Mesodermal cell (in vitro differentiated cells): ENCODE measurements around the gene WDR5.

Source experiments
- H3K27ac ChIP-seq: 2 replicates; pipeline ENCODE4 v1.7.0; 2013; ENCODE audit warnings: mild to moderate bottlenecking, low read depth, low read length, moderate library complexity; ENCODE audit not compliant: severe bottlenecking
- H3K36me3 ChIP-seq: 2 replicates; pipeline ENCODE4 v1.7.1; 2013; ENCODE audit warnings: mild to moderate bottlenecking, low read length, moderate library complexity; ENCODE audit not compliant: control insufficient read depth, insufficient read depth
- H3K4me1 ChIP-seq: one replicate; pipeline ENCODE4 v1.7.1; 2013; ENCODE audit warnings: mild to moderate bottlenecking, low read length; ENCODE audit not compliant: insufficient read depth, control insufficient read depth, poor library complexity, severe bottlenecking
- H3K4me3 ChIP-seq: 2 replicates; pipeline ENCODE4 v1.7.0; 2013; ENCODE audit warnings: low read length, control low read depth, mild to moderate bottlenecking; ENCODE audit not compliant: insufficient read depth, poor library complexity, severe bottlenecking; ENCODE audit errors: extremely low read depth
- H3K9me3 ChIP-seq: 2 replicates; pipeline ENCODE4 v1.7.1; 2013; ENCODE audit warnings: mild to moderate bottlenecking, low read length, moderate library complexity; ENCODE audit not compliant: control insufficient read depth
- WGBS, 2 experiments: methylation state at CpG; one replicate each; pipeline ENCODE4 v1.1.5; 2013; ENCODE audit warnings: missing lambda C conversion rate in 2 of 2; ENCODE audit not compliant: insufficient coverage in 2 of 2; 5-methylcytosine and 5-hydroxymethylcytosine counted together

The WDR5 gene

DNA sequence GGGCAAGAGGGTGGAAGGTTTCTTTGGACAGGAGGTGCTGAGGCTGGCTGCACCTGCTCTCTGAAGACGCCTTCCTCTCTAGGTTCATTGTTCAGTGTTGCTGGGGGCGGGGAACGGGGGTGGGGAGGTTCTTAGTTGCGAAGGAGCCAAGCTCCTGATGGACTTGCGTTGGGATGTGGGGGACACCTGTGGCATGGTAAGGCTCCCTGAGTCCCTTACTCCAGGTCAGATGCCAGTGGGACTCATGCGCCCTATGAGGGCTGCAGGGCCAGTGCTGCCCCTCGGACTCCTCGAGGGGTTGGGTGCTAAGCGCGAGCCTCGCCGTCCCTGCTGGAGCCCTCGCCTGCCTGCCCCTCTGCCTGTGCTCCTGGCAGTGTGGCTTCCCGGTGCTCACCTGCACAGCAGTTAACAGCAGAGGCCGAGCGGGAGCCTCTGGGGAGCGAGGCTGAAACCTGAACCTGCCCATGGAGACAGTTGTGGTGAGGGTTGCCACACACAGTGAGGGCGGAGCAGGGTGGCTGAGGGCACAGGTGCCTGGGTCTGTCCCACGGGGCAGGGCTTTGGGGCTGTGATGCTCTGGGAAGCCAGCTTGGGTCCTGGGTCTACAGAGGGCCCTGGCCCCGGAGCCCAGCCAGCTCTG lies 23.0 kb downstream of the WDR5 start:
- H3K27ac ChIP-seq: no peak overlapping the region
- peaks cover 64% of the 10 kb centered on the region for H3K36me3 ChIP-seq
- 97 to 98% methylated on average over 18 to 20 of the region's 20 CpGs for WGBS, 2 experiments
- H3K4me3 ChIP-seq: no peak overlapping the region
- no peaks in the 10 kb centered on the region for H3K9me3 ChIP-seq
- no peaks in the 10 kb centered on the region for H3K4me1 ChIP-seq

DNA sequence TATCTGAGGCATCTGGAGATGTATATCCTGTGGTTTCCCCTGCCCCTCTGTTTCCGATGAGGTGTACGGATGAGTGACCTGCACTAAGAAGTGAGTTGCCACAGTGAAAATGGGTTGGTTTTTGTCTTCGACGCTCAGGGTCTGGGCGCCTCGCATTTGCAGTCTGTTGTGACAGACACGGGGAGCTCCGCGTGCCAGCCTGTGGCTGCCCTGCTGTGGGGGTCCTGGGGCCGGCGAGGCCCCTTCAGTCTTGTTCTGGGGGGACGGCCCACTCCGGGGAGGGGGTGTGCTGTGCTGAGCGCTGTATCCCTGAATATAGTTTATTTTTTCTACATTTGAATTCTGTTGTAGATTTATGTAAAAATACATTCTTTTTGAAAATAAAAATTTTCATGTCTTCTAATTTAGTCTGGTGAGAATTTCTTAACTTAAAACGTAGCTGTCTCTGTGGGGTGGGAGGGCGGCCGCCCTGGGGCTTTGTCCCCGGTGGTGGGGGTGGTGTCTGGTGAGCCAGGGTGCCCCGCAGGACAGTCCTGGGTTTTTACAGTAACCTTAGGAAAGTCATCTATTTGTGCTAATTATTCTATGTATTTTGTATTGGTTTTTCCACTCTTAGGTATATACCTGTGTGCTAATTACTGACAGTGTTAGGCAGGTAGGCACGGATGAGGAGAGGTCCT lies 23.8 kb downstream of the WDR5 start:
- H3K4me3 ChIP-seq: no peak overlapping the region
- peaks cover 56% of the 10 kb centered on the region for H3K36me3 ChIP-seq
- no peak overlapping the region for H3K27ac ChIP-seq
- no peaks in the 10 kb centered on the region for H3K9me3 ChIP-seq
- H3K4me1 ChIP-seq: no peaks in the 10 kb centered on the region
- 95 to 99% methylated on average over 7 to 16 of the region's 20 CpGs for WGBS, 2 experiments

DNA sequence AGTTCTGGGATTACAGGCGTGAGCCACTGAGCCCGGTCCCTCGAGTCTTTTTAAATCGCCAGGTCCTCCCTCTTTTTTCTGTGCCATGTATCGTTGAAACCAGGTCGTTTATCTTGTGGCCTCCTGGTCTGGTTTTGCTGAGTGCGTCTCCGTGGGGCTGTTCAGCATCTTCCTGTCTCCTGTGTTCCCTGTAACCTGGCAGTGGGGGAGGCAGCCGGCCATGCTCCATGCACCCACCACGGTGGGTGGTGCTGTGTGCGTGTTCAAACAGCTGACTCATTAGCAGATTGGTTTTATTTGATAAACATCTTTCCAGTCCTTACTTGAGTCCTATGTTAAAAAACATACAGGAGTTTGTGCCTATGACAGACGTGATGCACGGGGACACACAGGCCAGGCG lies 25.8 kb downstream of the WDR5 start:
- WGBS, 2 experiments: 95% methylated on average over 11 to 14 of the region's 14 CpGs
- no peaks in the 10 kb centered on the region for H3K4me1 ChIP-seq
- H3K36me3 ChIP-seq: peaks cover 36% of the 10 kb centered on the region
- H3K27ac ChIP-seq: no peak overlapping the region
- H3K4me3 ChIP-seq: no peak overlapping the region
- no peaks in the 10 kb centered on the region for H3K9me3 ChIP-seq

DNA sequence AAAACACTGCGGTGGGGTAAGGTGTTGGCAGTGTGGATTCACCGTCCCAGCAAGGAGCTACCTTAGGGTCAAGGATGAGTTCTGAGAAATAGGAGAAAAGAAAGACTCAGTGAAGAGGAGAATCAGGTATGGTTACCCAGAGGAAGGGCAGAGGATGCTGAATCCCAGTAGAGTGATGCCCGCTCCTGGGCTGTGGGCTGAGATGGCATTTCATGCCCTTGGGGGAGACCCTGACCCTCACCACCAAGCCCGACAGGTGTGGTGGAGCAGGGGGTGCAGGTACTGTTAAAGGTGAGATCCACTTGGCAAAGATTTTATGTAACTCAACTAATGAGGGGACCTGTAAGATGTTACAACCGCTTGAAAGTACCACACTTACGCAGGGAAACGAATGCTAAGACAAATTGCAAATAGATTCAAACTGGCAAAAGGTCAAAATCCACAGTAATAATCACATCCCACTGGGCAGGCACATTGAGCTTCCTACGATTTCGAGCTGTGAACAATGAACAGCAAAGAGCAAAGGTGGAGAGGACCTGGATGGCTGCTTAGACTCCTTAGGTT lies 26.4 kb downstream of the WDR5 start:
- Histone ChIP-seq H3K4me1 (no peaks in the 10 kb centered on the region), H3K4me3 (no peak overlapping the region), H3K27ac (no peak overlapping the region), H3K36me3 (peaks cover 30% of the 10 kb centered on the region), H3K9me3 (no peaks in the 10 kb centered on the region)
- 90 to 95% methylated on average over 5 to 8 of the region's 9 CpGs for WGBS, 2 experiments

DNA sequence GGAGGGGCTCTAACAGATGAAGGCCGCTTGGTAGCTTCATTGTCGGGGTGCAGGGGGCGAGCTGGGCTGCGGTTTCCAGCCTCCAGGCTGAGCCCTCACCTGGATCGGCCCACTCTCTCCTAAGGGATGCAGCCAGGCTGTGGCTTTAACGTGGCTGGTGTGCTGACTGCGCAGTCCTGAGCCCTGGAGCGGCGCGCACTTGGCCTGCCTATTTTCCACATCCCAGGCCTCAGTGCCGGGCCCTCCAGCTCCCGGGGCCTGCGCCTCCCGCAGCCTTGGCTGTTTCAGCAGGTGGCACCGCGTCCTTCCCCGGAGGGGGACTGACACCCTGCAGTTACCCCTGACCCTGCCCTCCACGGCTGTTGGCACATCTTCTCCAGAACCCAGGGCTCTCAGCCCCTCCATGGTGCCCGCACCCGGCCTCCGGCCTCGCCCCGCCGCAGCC lies 27.1 kb downstream of the WDR5 start:
- WGBS, 2 experiments: 73 to 76% methylated on average over 22 to 24 of the region's 24 CpGs
- H3K4me3 ChIP-seq: no peak overlapping the region

DNA sequence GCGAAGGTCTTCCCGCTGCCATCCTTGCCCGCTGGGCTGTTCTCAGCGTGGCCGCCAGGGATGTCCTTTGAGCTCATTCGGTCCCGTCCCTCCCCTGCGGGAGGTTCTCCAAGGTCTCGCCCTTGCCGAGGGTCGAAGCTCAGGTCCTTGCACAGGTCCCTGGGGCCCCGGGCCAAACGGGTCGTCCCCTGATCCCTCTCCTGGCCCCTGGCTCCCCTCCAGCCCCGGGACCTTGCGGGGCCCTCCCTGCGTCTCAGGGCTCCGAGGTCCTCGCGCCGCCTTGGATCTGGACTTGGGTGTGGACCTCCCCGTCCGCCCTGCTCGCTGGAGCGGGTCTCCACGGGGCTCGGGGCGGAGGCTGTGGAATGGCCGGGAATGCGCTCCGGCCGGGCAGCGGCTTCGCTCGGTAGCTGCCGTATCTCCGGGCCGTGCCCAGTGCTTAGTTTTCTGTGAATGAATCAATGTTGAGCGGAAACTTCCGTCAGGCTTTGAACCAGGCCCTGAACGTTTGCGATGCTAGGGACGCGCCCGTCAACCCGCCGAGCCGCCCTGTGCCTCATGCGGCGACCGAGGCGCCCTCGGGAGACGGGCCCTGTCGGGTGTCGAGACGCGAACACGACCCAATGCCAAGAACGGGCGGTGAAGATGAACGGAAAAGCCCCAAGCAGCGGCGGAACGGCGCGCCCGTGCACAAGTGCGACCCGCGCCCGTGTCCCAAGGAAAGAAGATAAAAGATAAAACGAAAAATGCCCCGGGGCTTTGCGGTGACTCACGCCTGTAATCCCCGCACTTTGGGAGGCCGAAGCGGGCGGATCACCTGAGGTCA lies 27.7 kb downstream of the WDR5 start:
- no peak overlapping the region for H3K4me3 ChIP-seq
- WGBS, 2 experiments: 17% methylated on average over 75 to 80 of the region's 80 CpGs
- no peaks in the 10 kb centered on the region for H3K4me1 ChIP-seq
- H3K27ac ChIP-seq: no peak overlapping the region
- peaks cover under 1% of the 10 kb centered on the region for H3K9me3 ChIP-seq
- peaks cover 17% of the 10 kb centered on the region for H3K36me3 ChIP-seq

More for the DNA sequence above, 27.1 kb downstream of the WDR5 start:
- Histone ChIP-seq H3K9me3 (no peaks in the 10 kb centered on the region), H3K36me3 (peaks cover 23% of the 10 kb centered on the region), H3K4me1 (no peaks in the 10 kb centered on the region), H3K27ac (no peak overlapping the region)

DNA sequence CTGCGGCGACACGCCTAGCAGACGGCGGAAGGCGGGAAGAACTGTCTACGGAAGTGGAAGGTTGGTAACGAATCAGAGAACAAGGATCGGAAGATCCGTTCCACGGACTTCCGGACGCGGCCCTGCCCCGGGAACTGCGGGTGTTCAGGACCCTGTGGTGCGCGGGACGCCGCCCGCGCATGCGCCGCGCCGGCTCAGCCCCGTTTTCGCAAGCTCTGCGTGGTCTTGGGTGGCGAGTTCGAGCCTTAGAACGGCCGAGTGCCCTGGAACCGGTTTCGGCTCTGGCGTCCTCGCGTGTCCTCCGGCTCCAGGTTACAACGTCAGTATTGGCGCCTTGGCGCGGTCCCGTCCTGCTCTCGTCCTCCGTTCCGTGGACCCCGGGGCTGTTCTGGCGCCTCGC lies 29.0 kb downstream of the WDR5 start:
- H3K36me3 ChIP-seq: peaks cover 6% of the 10 kb centered on the region
- no peak overlapping the region for H3K27ac ChIP-seq
- H3K4me1 ChIP-seq: no peaks in the 10 kb centered on the region
- peaks cover 4% of the 10 kb centered on the region for H3K9me3 ChIP-seq
- no peak overlapping the region for H3K4me3 ChIP-seq
- 0% methylated on average over 48 to 50 of the region's 50 CpGs for WGBS, 2 experiments

DNA sequence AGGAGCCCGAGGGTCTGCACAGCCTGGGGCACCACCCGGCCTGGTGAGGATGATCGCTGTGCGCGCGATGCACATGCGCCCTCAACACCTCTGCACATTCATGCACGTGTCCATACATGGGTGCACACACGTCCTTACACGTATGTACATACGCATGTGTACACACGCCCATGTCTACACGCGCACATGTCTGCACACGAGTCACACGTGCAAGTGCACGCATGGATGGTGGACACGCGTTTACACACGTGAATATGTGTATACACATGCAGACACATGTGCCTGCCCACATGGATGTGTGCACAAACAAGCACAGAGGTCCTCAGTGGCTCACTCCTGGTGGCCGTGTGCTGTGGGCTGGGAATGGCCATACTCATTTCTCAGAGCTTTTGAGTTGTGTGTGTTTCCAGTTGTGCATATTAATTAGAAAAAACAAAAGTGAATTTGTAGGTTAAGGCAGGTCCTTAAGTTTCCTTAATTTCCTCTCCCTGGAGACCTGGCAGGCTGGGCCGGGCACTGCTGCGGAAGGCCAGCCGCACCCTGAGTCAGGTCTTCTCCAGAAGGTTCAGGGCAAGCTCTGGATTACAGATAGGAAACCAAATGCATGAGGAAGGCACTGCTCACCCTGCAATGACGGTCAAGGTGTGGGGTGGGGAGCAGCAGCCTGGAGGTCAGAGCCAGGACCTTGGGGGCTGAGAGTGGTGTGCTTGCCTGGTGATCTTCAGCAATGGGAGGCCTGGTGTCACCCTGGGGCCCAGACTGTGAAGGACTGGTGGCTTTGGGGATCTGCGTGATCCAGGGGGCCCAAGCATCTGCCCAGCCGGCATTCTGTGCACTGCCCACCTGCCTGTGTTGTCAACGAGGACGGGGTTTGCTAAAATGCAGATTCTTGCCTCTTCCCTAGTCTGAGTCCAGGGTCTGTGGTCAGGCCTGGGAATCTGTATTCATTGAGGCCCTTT lies 29.8 kb downstream of the WDR5 start:
- Histone ChIP-seq H3K27ac (no peak overlapping the region), H3K36me3 (no peaks in the 10 kb centered on the region), H3K4me1 (no peaks in the 10 kb centered on the region), H3K9me3 (peaks cover 4% of the 10 kb centered on the region), H3K4me3 (no peak overlapping the region)
- WGBS, 2 experiments: 71 to 75% methylated on average over 29 of the region's 29 CpGs

DNA sequence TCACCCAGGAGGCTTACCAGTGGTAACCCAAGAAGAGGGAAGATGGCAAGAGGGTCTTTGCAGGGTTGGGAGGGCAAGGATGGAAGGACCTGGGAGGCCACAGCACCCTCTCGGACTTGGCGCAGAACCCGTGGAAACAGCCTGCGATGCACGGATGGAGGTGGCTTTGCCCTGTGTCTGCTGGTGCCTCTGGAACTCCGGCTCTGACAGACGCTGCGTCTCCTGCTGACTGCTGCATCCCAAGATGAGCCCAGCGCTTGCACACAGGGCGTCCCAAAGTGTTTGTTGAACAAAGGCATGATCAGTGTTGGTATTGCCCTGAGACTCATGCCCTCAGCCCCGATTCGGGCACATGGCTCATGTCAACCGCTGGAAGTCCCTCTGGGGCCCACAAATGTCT lies 30.5 kb downstream of the WDR5 start:
- no peak overlapping the region for H3K27ac ChIP-seq
- no peaks in the 10 kb centered on the region for H3K4me1 ChIP-seq
- peaks cover 4% of the 10 kb centered on the region for H3K9me3 ChIP-seq
- WGBS, 2 experiments: 94 to 97% methylated on average over 13 of the region's 13 CpGs
- no peaks in the 10 kb centered on the region for H3K36me3 ChIP-seq
- H3K4me3 ChIP-seq: no peak overlapping the region

DNA sequence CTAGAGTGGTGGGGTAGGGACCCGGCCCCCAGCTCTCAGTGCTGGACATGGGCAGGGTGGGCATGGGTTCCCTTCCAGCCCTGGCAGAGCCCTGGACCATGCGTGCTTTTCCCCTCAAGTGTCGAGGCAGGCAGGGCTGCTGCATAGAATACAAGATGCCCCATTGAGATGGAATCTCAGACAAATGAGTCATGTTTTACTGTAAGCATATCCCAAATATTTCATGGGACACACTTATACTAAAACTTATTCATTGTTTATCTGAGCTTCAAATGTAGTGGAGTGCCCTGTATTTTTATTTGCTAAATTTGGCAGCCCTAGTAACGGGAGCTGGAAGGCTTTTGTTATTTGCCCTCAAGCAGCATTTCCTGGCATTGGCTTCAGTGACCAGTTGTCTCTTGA lies 31.6 kb downstream of the WDR5 start:
- no peaks in the 10 kb centered on the region for H3K36me3 ChIP-seq
- peaks cover 4% of the 10 kb centered on the region for H3K9me3 ChIP-seq
- H3K27ac ChIP-seq: no peak overlapping the region
- WGBS, 2 experiments: 79 to 100% methylated on average over 2 to 4 of the region's 4 CpGs
- H3K4me1 ChIP-seq: no peaks in the 10 kb centered on the region
- H3K4me3 ChIP-seq: no peak overlapping the region
